Measurements from ENCODE around the gene OR2C3. TPM values are rescaled to one million over a fixed set of nuclear protein-coding genes. Genes with fewer than 3 reads are reported as not detected.

OR2C3 gene
- total and polyA plus RNA-seq, 8 donors = not detected

- Histone ChIP-seq H3K27ac (no peak overlapping the region), H3K4me1 (peaks cover 0 to 7% (median 0%) of the 10 kb centered on the region in 4 donors), H3K36me3 (no peaks in the 10 kb centered on the region), H3K4me3 (peak overlapping the region in 2 of 4 donors; percentile 2 to 18), H3K27me3 (no peaks in the 10 kb centered on the region), H3K9me3 (no peaks in the 10 kb centered on the region)
- no peak for TF ChIP-seq EP300 (IDR thresholded peaks at IDR 0.05)
- no peak for TF ChIP-seq CTCF (IDR thresholded peaks at IDR 0.05)
- TF ChIP-seq POLR2AphosphoS5 (IDR thresholded peaks at IDR 0.05) = no peak
- no peak for TF ChIP-seq POLR2A (IDR thresholded peaks at IDR 0.05)
- DNase-seq = peak in 1 of 2 donors; percentile 12
- 23 to 45% (median 28%) methylated on average over 10 of the region's 10 CpGs for WGBS, 5 donors
- intact Hi-C loops (cut with DNase I; ENCODE audit: low total_unique reads) = no loop called here
Measured at GRCh38 chr1:247496581-247497285, 39.5 kb downstream of the OR2C3 start.

DNA sequence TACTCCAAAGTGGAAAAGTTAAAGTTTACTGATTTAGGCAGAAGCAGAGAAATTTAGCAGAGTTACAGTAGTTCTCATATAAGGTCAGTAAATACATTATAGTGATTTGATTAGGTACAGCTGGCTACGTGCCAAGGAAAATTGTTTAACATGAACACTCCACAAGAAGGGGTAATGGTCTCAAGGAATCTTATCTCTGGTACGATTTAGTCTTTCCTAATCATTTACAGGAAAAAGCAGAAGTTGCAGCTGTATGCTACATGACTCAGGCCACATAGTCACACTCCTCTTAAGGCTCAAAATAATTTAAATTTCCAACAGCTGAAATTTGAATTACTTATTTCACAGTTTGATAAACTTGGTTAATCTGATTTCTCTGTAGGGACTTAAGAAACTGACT is 41.5 kb downstream of the OR2C3 start:
- no peak overlapping the region for H3K27ac ChIP-seq
- H3K4me3 ChIP-seq = no peak overlapping the region
- DNase-seq = peak in 1 of 2 donors; percentile 8
- WGBS, 5 donors = 7 to 24% (median 11%) methylated on average over 2 of the region's 2 CpGs
- no peaks in the 10 kb centered on the region for H3K36me3 ChIP-seq
- TF ChIP-seq EP300 (IDR thresholded peaks at IDR 0.05) = no peak
- TF ChIP-seq CTCF (IDR thresholded peaks at IDR 0.05) = no peak
- TF ChIP-seq POLR2AphosphoS5 (IDR thresholded peaks at IDR 0.05) = no peak
- no peak for TF ChIP-seq POLR2A (IDR thresholded peaks at IDR 0.05)
- peaks cover 0 to 7% (median 0%) of the 10 kb centered on the region in 4 donors for H3K4me1 ChIP-seq
- no peaks in the 10 kb centered on the region for H3K9me3 ChIP-seq
- intact Hi-C loops (cut with DNase I; ENCODE audit: low total_unique reads) = no loop called here
- H3K27me3 ChIP-seq = no peaks in the 10 kb centered on the region

DNA sequence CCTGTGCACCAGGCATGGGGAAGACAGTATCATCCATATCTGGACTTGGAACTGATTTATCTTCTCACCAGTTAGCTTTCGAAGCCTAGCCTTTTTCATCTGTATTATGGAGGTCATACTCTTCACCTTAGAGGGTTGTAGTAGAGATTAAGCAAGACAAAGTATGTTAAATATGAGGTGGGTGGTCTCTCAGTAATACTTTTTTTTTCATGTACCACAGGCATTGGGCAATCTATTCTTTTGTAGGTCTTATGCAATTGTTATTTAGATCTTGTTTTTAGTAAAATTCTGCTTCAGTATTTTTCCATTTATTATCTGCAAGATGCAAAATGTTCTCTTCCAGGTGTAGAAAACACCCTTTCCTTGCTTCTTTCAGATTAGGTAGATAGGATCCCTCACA is 43.1 kb downstream of the OR2C3 start:
- 42 to 68% (median 56%) methylated on average over 1 of the region's 1 CpG for WGBS, 5 donors
- Histone ChIP-seq H3K36me3 (no peaks in the 10 kb centered on the region), H3K4me3 (no peak overlapping the region), H3K27me3 (no peaks in the 10 kb centered on the region), H3K4me1 (peaks cover 0 to 7% (median 0%) of the 10 kb centered on the region in 4 donors), H3K9me3 (no peaks in the 10 kb centered on the region), H3K27ac (no peak overlapping the region)
- intact Hi-C loops (cut with DNase I; ENCODE audit: low total_unique reads) = no loop called here
- DNase-seq = no peak
- TF ChIP-seq CTCF (IDR thresholded peaks at IDR 0.05) (no peak), EP300 (IDR thresholded peaks at IDR 0.05) (no peak), POLR2AphosphoS5 (IDR thresholded peaks at IDR 0.05) (no peak), POLR2A (IDR thresholded peaks at IDR 0.05) (no peak)

- 88 to 92% (median 91%) methylated on average over 8 to 12 of the region's 12 CpGs for WGBS, 5 donors
- Histone ChIP-seq H3K4me3 (no peak overlapping the region), H3K27me3 (no peaks in the 10 kb centered on the region), H3K9me3 (no peaks in the 10 kb centered on the region), H3K4me1 (peaks cover 0 to 2% (median 0%) of the 10 kb centered on the region in 4 donors), H3K36me3 (no peaks in the 10 kb centered on the region), H3K27ac (no peak overlapping the region)
- TF ChIP-seq CTCF (IDR thresholded peaks at IDR 0.05) (no peak), POLR2AphosphoS5 (IDR thresholded peaks at IDR 0.05) (no peak), EP300 (IDR thresholded peaks at IDR 0.05) (no peak), POLR2A (IDR thresholded peaks at IDR 0.05) (no peak)
- no peak for DNase-seq
- intact Hi-C loops (cut with DNase I; ENCODE audit: low total_unique reads) = no loop called here
Measured at GRCh38 chr1:247491328-247491727, 44.9 kb downstream of the OR2C3 start.

All from stomach (tissue), 9 donors.